Activated CD4-positive, alpha-beta T cell treated with anti-CD3 and anti-CD28 coated beads for 1 hour (primary cell): Measurements from ENCODE around the gene ZFP57.

ENCODE experiments used
- DNase-seq: peaks from one replicate; pipeline ENCODE4 v3.0.0-alpha.2; 2020

The ZFP57 gene

GRCh38 chr6:29651413-29652197, 29.3 kb downstream of the ZFP57 start:
- DNase-seq, result no peak

GRCh38 chr6:29649701-29650673, 31.0 kb downstream of the ZFP57 start:
- DNase-seq, result peak; percentile 97

- DNase-seq, result no peak
Observed at GRCh38 chr6:29647927-29648642, 32.9 kb downstream of the ZFP57 start.

- DNase-seq, result no peak
Observed at GRCh38 chr6:29641430-29642148, 39.4 kb downstream of the ZFP57 start.

DNA sequence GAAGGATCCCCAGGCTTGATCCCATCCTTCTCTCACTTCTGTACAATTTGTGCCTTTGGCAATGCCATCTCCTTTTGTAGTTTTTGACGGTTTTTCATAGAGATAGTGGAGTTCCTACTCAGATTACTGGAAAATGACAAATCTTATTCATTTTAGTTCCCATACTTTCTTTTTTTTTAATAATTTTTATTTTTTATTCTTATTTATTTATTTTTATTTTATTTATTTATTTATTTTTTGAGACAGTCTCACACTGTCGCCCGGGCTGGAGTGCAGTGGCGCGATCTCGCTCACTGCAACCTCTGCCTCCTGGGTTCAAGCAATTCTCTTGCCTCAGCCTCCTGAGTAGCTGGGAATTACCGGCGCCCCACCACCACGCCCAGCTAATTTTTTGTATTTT, 43.7 kb downstream of the ZFP57 start:
- DNase-seq, result no peak

DNA sequence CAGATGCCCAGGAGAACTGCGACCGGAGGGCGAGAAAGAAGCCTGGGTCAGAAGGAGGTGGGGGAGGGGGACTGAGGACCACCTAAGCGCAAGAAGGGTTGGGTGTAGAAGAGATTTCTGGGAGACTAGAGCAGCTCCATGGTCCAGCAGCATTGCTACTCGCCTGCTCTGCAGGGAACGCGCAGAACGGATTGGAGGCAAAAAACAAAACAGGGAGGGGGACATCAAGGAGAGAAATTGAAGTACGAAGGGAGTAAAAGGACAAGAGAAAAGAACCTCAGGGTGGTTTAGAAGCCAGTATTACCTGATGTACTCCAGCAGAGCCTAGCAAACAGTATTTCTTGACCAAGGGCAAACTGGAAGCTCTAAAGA, 47.4 kb downstream of the ZFP57 start:
- no peak for DNase-seq

GRCh38 chr6:29632789-29633533, 48.0 kb downstream of the ZFP57 start, which contains the start of gene GABBR1:
Gene GABBR1 (minus strand): TSS chr6:29633183. CDS start chr6:29632385, 798 bp downstream.
- DNase-seq, result peak; percentile 54

- peak; percentile 43 for DNase-seq
Observed at GRCh38 chr6:29631860-29632731, 48.9 kb downstream of the ZFP57 start.

DNA sequence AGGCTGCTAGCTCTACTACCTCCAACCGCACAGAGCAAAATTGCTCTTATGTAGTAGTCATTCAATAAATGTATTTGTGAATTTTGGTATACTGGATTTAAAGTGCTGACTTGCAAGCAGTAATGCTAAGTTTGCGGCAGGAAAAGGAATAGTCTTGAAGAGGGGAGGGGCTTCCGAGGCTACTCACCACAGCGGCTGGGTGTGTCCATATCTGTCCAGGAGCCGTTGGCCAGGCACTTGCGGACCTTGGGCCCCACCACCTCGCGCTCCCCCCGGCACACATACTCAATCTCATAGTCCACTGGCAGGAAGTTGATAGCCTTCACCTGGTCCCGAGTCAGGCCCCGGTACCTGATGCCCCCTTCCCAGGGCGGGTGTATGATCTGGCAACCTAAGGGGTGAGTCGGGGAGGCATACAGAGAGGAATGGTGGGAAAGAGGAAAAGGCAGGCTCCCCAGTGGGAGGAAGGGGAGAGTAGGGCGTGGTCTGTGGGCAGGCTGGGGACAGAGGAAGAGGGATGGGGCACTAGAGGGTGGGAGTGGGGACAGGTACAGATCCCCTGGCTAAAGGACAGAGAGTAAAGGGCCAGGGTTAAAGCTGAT, 49.6 kb downstream of the ZFP57 start:
- no peak for DNase-seq

DNA sequence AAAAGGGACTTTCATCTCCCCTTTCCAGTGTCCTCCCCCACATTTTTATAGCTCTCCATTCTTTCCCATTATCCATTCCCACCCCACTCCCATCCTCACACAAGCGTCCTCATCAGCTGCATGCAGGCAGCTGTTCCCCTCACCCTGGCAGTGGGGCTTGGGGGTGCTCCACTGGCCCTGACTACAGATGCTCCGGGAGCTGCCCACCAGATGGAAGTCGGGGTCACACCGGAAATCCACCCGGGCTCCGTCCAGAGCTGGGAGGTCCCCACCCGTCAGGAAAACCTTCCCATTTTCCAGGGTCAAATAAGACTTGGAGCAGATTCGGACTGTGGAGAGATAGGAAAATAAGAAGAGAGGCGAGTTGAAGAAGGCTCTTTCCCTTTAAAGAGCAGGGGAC, 50.6 kb downstream of the ZFP57 start:
- DNase-seq, result no peak

DNA sequence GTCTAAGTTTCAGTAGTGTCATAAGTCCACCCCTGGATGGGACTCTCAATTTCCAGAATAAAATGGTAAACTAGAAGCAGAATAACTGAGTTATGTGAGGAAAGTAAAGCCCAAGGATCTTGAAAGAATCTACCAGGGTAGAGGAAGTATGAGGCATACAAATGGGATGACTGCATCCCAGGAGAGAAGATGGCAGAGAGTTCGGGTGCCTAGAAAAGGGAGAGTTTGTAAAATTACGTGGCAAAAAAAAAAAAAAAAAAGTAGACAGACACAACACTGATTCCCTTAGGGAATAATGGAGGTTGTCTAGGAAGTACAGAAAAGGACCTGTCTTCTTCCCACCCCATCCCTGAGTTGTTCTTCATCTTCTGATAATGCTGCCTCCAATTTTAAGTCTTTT, 51.4 kb downstream of the ZFP57 start:
- DNase-seq, result no peak

- peak; percentile 30 for DNase-seq
Observed at GRCh38 chr6:29628419-29629281, 52.3 kb downstream of the ZFP57 start.

DNA sequence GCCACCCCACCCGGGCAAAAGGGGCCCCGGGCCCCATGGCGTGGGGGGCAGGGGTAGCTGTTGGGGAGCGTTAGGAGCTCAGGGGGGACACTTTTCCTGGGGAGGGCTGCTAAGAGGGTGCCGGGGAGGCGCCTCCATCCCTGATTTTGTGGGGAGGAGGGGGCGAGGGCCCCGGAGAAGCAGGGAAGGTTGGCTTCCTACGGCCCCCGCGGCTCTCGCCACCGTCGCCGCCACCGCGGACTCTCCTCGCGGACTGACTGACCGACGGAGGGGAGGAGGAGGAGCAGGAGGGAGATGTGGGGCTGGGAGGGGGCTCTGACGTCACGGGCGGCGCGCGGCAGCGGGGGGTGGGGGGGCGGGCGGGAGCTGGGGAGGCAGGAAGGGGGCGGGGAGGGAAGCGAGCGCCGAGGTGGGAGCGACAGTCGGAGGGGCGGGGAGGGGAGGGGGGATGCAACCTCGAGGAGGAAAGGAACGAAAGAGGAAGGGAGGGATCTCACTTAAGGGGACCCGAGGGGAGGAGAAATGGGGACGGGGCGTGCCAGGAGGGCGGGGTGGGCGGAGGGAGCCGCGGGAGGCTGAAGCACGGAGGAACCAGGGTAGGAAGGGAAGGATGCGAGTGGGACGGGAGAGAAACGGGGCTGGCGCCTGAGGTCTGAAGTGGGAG, 53.1 kb downstream of the ZFP57 start:
- DNase-seq, result peak; percentile 30

- no peak for DNase-seq
Observed at GRCh38 chr6:29626948-29627754, 53.8 kb downstream of the ZFP57 start.

GRCh38 chr6:29625337-29625930, 55.5 kb downstream of the ZFP57 start:
- no peak for DNase-seq

DNA sequence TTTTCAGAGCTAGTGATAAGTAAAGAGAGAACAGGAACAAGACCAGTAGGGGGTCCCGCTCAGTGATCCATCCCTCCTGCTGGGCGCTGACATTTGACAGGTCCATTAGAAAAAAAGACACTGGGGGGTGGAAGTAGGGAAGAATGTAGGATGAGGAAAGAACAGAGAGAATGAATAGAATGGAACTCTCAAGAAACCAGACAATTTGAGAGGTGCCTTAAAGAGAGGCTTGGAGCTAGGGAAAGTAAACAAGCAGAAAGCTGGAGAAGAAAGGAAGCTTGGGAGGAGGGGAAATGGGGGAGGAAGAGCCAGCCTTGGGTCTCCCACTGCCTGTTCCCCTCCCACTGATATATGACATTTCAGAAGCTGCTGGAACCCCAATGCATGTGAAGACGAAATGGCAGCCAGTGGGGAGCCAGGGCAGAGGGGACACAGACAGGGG, 56.4 kb downstream of the ZFP57 start:
- no peak for DNase-seq
